Keratinocyte (primary cell): Measurements from ENCODE around the gene DLEC1. TPM values are rescaled to one million over a fixed set of nuclear protein-coding genes. Genes with fewer than 3 reads are reported as not detected.

ENCODE experiments used
- DNase-seq: peaks from one replicate; pipeline ENCODE4 v3.0.0-alpha.2; 2011; ENCODE audit warnings: low read depth, missing footprints, low spot score
- FAIRE-seq: peaks from 2 replicates; lab custom pipeline; 2011; peaks lifted over from hg19 to GRCh38; lab: Jason Lieb, UNC
- H2AFZ ChIP-seq: 2 replicates; pipeline ENCODE4 v1.6.0; 2012; ENCODE audit warnings: low read length, control low read depth, inconsistent platforms; ENCODE audit not compliant: control insufficient read depth
- H3K27ac ChIP-seq: 2 replicates; pipeline ENCODE4 v1.5.1; 2011; ENCODE audit warnings: low read length; ENCODE audit not compliant: control insufficient read depth, insufficient read depth
- H3K27me3 ChIP-seq: 3 replicates; pipeline ENCODE4 v1.6.0; 2011; ENCODE audit warnings: low read length; ENCODE audit not compliant: control insufficient read depth, insufficient read depth; ENCODE audit errors: extremely low read depth
- H3K36me3 ChIP-seq, 2 experiments: 2 replicates in 1 of 2; 3 replicates in 1 of 2; pipeline ENCODE4 v1.5.1; 2011; ENCODE audit warnings: low read length in 2 of 2, mild to moderate bottlenecking in 1 of 2; ENCODE audit not compliant: control insufficient read depth in 2 of 2, insufficient read depth in 2 of 2; ENCODE audit errors: extremely low read depth in 1 of 2
- H3K4me1 ChIP-seq: 3 replicates; pipeline ENCODE4 v1.5.1; 2011; ENCODE audit warnings: low read length; ENCODE audit not compliant: control insufficient read depth, insufficient read depth; ENCODE audit errors: extremely low read depth
- H3K4me2 ChIP-seq: 3 replicates; pipeline ENCODE4 v1.6.0; 2011; ENCODE audit warnings: low read depth, low read length; ENCODE audit not compliant: control insufficient read depth, insufficient read depth; ENCODE audit errors: extremely low read depth
- H3K4me3 ChIP-seq, 3 experiments: fragments of 200-600 bp in 1 of 3; sonication (generic) in 1 of 3; 2 replicates in 2 of 3; 3 replicates in 1 of 3; pipeline ENCODE4 v1.5.1; 2011 to 2016; ENCODE audit warnings: low read length in 3 of 3, mild to moderate bottlenecking in 3 of 3, control low read depth in 2 of 3, inconsistent platforms in 1 of 3, low read depth in 1 of 3, mixed read lengths in 1 of 3, mixed run types in 1 of 3, moderate library complexity in 1 of 3; ENCODE audit not compliant: control insufficient read depth in 2 of 3, insufficient read depth in 2 of 3; ENCODE audit errors: extremely low read depth in 1 of 3
- H3K79me2 ChIP-seq: 2 replicates; pipeline ENCODE4 v1.6.0; 2012; ENCODE audit warnings: low read length; ENCODE audit not compliant: control insufficient read depth, insufficient read depth
- H3K9ac ChIP-seq: 3 replicates; pipeline ENCODE4 v1.6.0; 2011; ENCODE audit warnings: low read length; ENCODE audit not compliant: control insufficient read depth, insufficient read depth; ENCODE audit errors: extremely low read depth
- H3K9me1 ChIP-seq: 3 replicates; pipeline ENCODE4 v1.6.0; 2011; ENCODE audit warnings: low read length; ENCODE audit not compliant: control insufficient read depth, insufficient read depth; ENCODE audit errors: extremely low read depth
- H3K9me3 ChIP-seq: 2 replicates; pipeline ENCODE4 v1.5.1; 2012; ENCODE audit warnings: low read depth, low read length; ENCODE audit not compliant: control insufficient read depth
- H4K20me1 ChIP-seq: 3 replicates; pipeline ENCODE4 v1.6.0; 2011; ENCODE audit warnings: low read length; ENCODE audit not compliant: control insufficient read depth, insufficient read depth; ENCODE audit errors: extremely low read depth
- EZH2 ChIP-seq: IDR thresholded peaks from one replicate; pipeline ENCODE4 v1.6.1; 2012; ENCODE audit warnings: inconsistent platforms, mild to moderate bottlenecking, low read length, moderate library complexity
- dilution Hi-C: fragments of 300-500 bp; cut with MboI; formaldehyde crosslinking; loops from one replicate; pipeline ENCODE4 v1.7.0; 2020; ENCODE audit warnings: low sequenced_read_pairs; ENCODE audit not compliant: extremely low pct_ligation_motif_present
- polyA plus RNA-seq, 5 experiments: library from polyadenylated mRNA; depleted of rRNA in 3 of 5; stranded (reverse) in 3 of 5; stranded (forward) in 1 of 5; unstranded in 1 of 5; fragments of >200 nt; gene quantifications; 1 replicate in 1 of 5; 2 replicates in 3 of 5; 3 replicates in 1 of 5; pipeline versions ENCODE4 v1.2.1 to v1.2.3, GENCODE V29; 2011 to 2012; ENCODE audit warnings: missing spikeins in 2 of 5, low read depth in 1 of 5, low replicate concordance in 1 of 5
- TF ChIP-seq, protein P1 (sequence below), 3 experiments: IDR thresholded peaks in 1 of 3; conservative IDR thresholded peaks in 1 of 3; optimal IDR thresholded peaks in 1 of 3; 2 replicates in 2 of 3; 3 replicates in 1 of 3; pipeline versions ENCODE3 to v1.5.1; 2011; ENCODE audit warnings: low read length in 3 of 3, mild to moderate bottlenecking in 3 of 3, moderate library complexity in 2 of 3, control low read depth in 1 of 3, inconsistent platforms in 1 of 3; ENCODE audit not compliant: insufficient read depth in 2 of 3; ENCODE audit errors: extremely low read depth in 1 of 3

Gene DLEC1
- polyA plus RNA-seq, 1 donor (not counting 4 experiments of a cell fraction or from before 2014, with no cell fraction given): not detected

DNA sequence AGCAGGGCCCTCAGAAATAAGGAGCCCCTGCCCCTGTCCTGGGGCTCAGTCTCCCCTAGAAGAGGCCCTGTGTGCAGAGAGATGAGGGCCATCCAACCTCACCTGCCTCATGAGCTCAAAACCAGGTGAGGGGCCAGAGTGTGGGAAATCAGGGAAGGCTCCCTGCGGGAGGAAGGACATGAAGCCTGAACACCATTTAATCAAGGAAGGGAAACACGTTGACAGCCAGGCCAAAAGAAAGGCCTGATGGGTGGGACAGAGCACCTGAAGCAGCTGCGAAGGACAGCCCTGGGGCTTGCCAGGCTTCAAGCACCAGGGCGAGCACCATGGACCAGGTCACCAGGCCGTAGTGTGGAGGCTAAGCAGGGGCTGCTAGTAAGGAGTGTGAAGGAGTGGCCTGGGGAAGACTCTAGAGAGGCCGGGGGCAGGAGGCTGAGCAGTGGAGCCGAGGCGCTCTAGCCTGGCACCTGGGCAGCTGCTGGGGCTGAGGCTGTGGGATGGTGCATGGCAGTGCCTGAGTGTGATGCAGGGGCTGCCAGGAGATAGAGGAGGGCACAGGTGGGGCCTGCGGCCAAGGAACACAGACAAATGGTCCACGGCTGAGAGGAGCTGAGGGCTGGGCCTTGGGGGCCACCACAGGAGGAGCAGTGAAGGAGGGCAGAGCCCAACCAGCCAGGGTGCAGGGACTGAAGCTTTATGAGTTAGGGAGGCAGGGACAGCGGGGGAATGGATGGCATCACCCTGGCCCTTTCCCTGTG, 81.9 kb downstream of the DLEC1 start:
- TF ChIP-seq EZH2: no peak
- TF ChIP-seq, protein P1, sequence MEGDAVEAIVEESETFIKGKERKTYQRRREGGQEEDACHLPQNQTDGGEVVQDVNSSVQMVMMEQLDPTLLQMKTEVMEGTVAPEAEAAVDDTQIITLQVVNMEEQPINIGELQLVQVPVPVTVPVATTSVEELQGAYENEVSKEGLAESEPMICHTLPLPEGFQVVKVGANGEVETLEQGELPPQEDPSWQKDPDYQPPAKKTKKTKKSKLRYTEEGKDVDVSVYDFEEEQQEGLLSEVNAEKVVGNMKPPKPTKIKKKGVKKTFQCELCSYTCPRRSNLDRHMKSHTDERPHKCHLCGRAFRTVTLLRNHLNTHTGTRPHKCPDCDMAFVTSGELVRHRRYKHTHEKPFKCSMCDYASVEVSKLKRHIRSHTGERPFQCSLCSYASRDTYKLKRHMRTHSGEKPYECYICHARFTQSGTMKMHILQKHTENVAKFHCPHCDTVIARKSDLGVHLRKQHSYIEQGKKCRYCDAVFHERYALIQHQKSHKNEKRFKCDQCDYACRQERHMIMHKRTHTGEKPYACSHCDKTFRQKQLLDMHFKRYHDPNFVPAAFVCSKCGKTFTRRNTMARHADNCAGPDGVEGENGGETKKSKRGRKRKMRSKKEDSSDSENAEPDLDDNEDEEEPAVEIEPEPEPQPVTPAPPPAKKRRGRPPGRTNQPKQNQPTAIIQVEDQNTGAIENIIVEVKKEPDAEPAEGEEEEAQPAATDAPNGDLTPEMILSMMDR (optimal IDR thresholded peaks at IDR 0.05 in 1 of 3, IDR thresholded peaks at IDR 0.05 in 1 of 3, conservative IDR thresholded peaks at IDR 0.05 in 1 of 3; ENCODE audit: extremely low read depth in 1 of 3, insufficient read depth in 2 of 3, low read length in 3 of 3): no peak
- no peaks in the 10 kb centered on the region for H3K4me1 ChIP-seq
- no peak overlapping the region for H3K4me3 ChIP-seq
- no peaks in the 10 kb centered on the region for H3K79me2 ChIP-seq
- H3K9ac ChIP-seq: no peak overlapping the region
- H3K27ac ChIP-seq: no peak overlapping the region
- DNase-seq (no peak), FAIRE-seq (no peak)
- H3K9me3 ChIP-seq: no peaks in the 10 kb centered on the region
- H3K9me1 ChIP-seq: no peaks in the 10 kb centered on the region
- no peaks in the 10 kb centered on the region for H4K20me1 ChIP-seq
- H3K4me2 ChIP-seq: no peak overlapping the region
- no peak overlapping the region for H2AFZ ChIP-seq
- peaks cover 25 to 29% of the 10 kb centered on the region in 2 experiments for H3K36me3 ChIP-seq
- no peaks in the 10 kb centered on the region for H3K27me3 ChIP-seq
- dilution Hi-C loops: no loop called here

DNA sequence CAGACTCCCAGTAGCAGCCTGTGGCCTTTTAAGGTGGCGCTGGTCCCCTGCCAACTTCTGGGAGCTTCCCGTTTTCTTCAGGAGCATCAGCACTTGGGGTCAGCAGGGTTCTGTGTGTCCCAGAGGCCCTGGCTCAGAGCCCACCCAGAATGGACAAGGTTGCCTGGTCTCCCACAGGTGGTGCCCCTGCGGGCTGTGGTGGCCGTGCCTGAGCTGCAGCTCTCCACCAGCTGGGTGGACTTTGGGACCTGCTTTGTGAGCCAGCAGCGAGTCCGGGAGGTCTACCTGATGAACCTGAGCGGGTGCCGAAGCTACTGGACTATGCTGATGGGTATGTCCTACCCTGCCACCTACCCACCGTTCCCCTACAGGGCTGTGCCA, 82.4 kb downstream of the DLEC1 start:
- DNase-seq (no peak), FAIRE-seq (no peak)
- TF ChIP-seq EZH2: no peak
- TF ChIP-seq, protein P1 (optimal IDR thresholded peaks at IDR 0.05 in 1 of 3, IDR thresholded peaks at IDR 0.05 in 1 of 3, conservative IDR thresholded peaks at IDR 0.05 in 1 of 3; ENCODE audit: extremely low read depth in 1 of 3, insufficient read depth in 2 of 3, low read length in 3 of 3): no peak
- H3K27ac ChIP-seq: no peak overlapping the region
- dilution Hi-C loops: no loop called here
- H3K4me2 ChIP-seq: no peak overlapping the region
- no peak overlapping the region for H3K9ac ChIP-seq
- H3K4me1 ChIP-seq: no peaks in the 10 kb centered on the region
- no peaks in the 10 kb centered on the region for H4K20me1 ChIP-seq
- no peaks in the 10 kb centered on the region for H3K27me3 ChIP-seq
- no peaks in the 10 kb centered on the region for H3K9me1 ChIP-seq
- H3K4me3 ChIP-seq: no peak overlapping the region
- no peaks in the 10 kb centered on the region for H3K9me3 ChIP-seq
- H2AFZ ChIP-seq: no peak overlapping the region
- no peaks in the 10 kb centered on the region for H3K79me2 ChIP-seq
- peaks cover 31 to 35% of the 10 kb centered on the region in 2 experiments for H3K36me3 ChIP-seq
